Measurements from ENCODE around the gene THPO.

DNA sequence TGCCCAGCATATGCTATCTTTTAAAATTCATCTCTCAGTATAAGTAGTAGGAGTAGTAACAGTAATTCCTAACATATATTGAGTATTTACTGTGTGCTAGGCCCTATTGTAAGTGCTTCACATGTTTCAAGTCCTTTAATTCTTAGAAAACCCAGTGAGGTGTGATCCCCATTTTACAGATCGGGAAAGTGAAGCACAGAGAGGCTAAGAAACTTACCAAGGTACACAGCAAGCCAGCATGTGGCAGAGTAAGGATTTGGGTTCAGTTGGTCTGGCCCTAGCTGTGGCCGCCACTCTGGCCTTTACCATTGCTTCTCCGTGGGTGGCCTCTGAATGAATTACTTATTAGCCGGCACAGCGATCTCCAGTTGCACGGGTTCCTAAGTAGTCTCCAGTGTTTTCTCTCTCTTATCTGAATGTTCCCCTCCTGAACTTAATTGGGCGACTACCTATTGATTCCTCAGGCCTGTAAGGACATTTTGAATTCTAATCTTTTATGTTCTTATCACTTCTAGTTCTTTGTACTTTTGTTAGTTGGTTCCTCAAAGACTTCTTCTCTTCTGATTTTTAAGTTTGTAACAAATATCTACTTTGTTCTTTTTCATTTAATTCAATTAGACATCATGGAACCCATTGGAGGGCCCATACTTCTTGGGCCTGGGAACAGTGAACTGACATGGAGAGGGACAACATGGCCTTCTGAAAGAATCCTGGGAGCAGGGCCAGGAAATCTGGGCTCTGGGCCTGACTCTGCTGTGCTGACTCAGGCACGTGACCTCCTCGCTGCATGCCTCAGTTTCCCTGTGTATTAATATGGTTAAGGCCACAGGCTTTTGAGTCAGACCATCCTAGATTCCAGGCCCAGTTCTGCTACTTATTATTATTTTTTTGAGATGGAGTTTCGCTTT is 28.2 kb downstream of the THPO start:
- no peak for TF ChIP-seq CTCF (IDR thresholded peaks at IDR 0.05)
- TF ChIP-seq EZH2 (IDR thresholded peaks at IDR 0.05; ENCODE audit: borderline replicate concordance, insufficient read depth, low read depth, low read length, poor library complexity, severe bottlenecking), result no peak
